ENCODE data around the gene GIPR.

DNA sequence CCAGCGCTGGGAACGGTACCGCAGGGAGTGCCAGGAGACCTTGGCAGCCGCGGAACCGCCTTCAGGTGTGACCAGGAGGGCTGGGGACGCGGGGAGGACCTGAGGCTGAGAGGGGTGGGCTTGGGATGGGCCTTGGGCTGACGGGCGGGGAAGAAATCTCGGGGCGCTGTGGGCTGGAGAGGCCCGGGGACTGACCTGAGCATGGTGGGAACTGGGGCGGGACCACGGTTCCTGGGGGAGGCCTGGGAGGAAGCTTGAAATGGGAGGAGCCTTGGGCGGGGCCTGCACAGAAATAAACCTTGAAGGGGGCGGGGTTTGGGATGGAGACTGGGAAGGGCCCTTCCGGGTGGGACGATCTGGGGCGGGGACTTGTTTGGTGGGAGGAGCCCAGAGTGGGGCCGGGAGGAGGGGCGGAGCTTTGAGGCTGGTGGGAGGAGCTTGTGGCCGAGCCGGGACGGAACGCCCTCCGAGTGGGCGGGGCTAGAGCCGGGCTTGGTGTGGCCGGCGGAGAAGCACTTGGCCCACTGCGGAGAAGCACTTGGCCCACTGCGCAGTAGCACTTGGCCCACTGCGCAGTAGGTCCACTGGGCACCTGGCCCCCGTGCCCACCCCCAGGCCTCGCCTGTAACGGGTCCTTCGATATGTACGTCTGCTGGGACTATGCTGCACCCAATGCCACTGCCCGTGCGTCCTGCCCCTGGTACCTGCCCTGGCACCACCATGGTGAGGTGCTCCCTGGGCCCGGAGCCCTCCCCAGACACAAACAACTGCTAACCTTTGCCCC lies 2.8 kb downstream of the GIPR start:
- TF ChIP-seq POLR2AphosphoS5 (IDR thresholded peaks at IDR 0.05; ENCODE audit: low read depth, low read length) (peak; percentile 48; the same call in 1 of the 2 replicates), REST (IDR thresholded peaks at IDR 0.05; ENCODE audit: insufficient read depth in 1 of 2, low read depth in 2 of 2, low read length in 2 of 2) (no peak)

Data from PFSK-1 (cell line).